Central memory CD4-positive, alpha-beta T cell (primary cell): ENCODE results near the gene TMIGD3.
"Not testable (repeated sequence)": the region's sequence is repeated elsewhere in the genome, so short reads cannot be mapped to it uniquely, and the experiment has no call there.

ENCODE experiments used
- DNase-seq: peaks from one replicate; pipeline ENCODE4 v3.0.0; 2022
- total RNA-seq, 3 experiments: gene quantifications; one replicate each; lab custom pipeline; 2026; lab: John Stamatoyannopoulos, UW

TMIGD3 gene
- 0 reads per million in 3 experiments for total RNA-seq

DNA sequence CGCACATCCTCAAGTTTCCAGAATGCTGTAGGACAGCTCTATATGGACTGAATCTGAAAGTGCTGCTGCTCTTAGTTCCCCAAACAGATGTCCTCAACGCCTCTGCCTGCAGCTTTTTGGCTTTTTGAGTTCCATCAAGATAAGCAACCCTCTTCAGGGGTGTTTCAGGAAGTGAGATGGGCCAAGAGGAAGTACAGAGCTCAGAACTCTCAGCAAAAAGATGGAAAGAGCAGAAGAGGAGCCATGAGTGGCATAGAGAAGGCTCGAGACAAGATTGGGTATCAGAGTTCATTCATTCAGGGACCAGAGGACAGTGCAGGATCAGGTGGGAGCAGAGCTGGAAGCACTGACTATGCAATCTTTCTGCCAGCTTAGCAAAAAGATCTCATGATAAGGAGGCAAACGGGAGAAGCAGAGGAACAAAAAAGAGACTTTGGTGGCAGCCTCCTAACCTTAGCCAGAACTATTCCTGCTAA is at the start of gene TMIGD3, which contains the start of gene ADORA3:
Gene TMIGD3 (minus strand): TSS at position 49 of the 476 bp plus-strand sequence. CDS start 279 bp downstream, outside the sequence.
Gene ADORA3 (minus strand): TSS at position 49 of the 476 bp plus-strand sequence. CDS start 279 bp downstream, outside the sequence.
- DNase-seq = no peak

DNA sequence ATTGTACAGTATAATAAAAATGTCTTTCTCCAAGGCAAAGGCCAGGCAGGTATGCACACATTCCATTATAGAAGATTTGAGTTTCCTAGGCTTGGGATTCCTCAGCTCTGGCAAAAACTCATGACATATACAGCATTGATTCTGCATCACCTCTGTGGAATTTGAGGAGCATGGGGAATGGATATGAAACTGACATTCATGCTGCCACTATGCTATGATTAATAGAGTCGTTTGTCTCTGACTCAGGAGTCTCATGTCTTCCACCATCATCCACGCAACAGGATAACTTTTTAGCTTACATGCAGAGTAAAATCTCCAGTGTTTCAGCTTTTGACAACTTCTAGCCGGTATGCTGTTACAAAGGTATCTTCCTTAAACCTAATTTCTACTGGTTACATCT is 49.8 kb upstream of the TMIGD3 start:
- DNase-seq = no peak

DNA sequence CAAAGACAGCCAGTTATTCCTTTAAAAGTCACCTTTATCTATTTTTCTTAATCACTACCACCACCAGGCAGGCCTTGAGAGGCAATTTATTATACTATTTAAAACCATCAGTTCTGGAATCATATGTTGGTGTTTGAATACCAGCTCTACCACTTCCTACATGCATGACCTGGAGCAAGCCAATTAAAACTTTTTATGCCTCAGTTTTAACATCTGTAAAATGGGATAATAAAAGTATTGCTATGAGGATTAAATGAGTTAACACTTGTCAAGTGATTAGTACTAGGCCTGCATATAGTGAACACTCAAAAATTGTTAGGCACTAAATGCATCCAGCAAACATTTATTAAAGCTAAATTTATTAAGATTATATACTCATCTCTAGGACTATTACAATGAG is 49.2 kb upstream of the TMIGD3 start:
- no peak for DNase-seq

DNA sequence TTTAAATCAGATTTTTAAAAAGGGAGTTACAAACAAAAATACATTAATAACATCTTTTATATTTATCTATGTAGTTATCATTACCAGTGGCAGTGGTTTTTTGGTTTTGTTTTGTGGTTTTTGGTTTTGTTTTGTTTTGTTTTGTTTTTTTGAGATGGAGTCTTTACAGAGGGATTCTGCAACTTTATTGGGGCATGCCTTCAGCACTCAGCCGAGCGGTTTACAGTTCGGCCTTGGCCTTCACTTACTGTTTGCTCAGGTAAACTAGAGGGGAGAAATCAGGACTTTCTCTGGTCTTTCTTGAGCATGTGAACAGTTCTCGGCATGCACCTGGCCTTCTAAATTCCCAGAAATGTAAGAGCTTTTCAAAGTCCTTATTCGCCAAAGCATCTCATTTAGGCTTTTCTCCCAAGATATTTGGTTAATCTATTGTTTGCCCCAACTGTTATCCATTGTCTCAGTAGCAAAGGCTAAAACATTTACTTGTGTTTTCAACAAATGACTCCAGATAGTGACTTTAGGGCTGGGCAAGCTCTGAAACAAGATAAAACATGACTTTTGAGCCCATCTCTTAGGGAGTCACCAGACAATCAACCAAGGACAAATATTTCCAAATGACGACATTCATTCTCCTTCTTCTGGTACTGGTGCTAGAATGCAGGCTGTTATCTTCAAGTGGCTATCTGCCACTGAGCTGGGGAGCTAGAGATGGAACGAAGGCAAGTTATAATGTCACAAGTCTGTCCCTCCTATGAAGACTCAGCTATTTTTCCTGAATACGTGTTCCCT is 48.4 kb upstream of the TMIGD3 start:
- no peak for DNase-seq

DNA sequence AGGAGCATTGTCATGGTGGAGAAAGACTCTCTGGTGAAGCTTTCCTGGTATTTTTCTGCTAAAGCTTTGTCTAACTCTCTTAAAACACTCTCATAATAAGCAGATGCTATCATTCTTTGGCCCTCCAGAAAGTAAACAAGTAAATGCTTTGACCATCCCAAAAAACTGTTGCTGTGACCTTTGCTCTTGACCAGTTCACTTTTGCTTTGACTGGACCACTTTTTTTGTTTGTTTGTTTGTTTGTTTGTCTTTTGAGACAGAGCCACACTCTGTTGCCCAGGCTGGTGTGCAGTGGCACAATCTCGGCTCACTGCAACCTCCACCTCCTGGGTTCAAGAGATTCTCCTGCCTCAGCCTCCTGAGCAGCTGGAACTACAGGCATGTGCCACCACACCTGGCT is 44.4 kb upstream of the TMIGD3 start:
- not testable (repeated sequence) for DNase-seq

DNA sequence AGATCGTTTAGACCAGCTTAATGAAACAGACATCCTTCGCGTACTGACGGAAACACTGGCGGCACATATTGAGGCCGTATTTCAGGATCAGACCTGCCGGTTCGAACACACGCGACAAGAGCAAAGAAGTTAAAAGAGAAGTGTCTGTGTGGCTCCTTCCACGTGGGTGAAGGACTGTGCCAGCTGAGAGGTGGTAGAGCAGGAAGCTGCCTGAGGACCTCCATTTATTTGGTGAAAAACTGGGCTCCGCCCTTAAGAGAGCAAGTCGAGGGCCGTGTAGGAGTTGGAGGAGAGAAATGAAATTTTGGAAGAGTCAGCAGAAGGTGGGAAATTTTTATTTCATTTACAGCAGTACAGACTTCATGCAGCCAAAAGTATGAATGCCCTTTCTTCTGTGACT is 38.8 kb upstream of the TMIGD3 start:
- DNase-seq = no peak

DNA sequence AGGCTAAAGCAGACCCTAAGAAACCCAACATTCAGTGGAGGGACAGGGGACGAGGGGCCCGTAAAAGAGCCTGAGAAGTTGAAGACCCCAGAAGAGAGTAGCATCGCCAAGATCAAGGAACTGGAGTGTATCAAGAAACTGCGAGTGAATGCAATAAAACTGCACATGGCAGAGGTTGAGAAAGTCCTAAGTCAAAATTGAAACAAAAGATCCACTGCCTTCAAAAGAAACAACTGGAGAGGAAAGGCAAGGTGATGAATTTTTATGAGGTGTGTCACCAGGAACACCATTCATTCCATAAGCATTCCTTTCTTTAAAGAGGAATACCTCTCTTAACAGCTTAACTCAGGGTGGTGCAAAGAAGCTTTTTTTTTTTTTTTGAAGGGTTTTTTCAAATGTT is 38.3 kb upstream of the TMIGD3 start:
- no peak for DNase-seq

DNA sequence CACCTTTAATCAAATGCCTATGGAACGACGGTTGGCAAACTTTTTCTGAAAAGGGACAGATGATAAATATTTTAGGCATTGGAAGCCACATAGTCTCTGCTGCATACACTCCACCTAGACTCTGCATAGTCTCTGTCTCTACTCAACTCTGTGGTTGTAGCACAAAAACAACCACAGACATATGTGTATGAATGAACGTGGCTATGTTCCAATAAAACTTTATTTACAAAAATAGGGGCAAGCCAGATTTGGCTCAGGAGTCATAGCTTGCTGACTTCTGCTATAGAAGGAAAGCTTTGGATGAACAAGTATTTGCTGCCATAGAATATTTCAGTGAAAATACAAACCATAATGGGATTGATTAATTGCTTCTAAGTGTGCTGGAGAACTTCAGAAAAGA is 37.5 kb upstream of the TMIGD3 start:
- DNase-seq = no peak

DNA sequence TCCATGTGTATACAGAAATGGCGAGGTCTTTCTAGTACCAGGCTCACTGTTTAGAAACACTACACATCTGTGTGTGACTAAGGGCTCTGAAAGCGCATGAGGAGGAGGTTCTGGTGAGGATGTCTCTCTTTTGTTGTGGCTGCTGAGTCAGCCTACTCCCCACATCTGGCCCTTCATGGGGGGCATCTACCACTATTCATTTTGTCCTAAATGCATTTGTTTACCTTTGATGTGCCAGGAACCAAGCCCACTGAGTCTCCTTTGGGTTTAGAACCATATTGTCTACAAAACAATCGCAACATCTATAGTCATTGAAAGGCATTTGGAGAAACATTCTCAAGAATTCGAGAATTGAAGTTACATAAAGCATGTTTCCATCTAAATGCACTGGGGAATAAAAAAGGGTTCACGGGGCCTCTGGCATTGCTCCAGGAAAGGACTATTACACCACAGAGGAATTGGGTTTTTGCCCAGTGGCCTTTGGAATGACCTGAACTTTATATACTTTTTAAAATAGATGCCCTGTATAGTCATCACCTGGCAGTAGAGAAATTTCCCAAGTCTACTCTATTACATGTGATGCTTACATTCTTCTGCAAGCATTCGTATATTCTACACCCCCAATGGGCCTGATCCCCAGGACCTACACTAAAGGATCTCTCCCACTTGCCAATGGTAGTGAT is 35.1 kb upstream of the TMIGD3 start:
- DNase-seq = no peak

DNA sequence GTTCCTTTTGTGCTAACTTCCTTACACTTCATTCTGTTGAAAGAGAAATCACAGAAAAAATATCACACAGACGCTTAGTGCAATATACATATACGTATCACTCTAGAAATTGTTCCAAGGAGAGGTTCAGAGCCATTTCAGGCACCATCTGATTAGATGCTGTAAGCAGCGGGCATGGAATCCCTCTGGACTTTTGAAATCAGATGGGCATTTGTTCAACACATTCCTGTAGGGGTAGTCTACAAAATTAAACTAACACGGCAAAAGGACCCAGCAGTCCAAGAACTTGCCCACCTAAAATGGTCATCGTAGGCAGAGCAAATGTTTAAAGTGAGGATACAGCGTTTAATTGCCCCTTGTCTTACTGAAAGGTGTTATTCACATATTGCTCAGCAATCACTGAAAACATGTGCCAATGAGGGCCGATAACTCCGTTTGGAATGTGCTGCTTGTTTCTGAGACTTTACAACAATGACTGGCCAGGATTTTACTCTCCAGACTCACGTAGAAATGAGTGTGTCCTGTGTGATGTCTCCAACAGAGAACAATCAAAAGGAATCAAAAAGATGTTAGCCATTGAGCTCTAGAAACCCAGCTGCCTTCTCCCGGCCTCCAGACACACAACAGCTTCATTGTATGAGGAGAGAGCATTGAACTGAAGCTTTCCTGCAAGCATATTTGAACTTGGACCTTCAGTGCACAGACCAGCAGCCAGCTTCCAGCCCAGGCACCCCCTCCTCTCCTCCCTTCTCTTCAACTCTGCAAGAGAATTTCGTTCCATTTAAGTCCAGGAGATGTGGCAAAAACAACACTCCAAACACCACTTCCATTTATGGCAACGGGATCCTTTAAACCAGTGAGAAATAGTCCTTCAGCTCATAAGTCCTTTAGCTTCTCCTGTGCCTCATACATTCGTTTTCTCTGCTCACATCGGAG is 32.1 kb upstream of the TMIGD3 start:
- DNase-seq = no peak

DNA sequence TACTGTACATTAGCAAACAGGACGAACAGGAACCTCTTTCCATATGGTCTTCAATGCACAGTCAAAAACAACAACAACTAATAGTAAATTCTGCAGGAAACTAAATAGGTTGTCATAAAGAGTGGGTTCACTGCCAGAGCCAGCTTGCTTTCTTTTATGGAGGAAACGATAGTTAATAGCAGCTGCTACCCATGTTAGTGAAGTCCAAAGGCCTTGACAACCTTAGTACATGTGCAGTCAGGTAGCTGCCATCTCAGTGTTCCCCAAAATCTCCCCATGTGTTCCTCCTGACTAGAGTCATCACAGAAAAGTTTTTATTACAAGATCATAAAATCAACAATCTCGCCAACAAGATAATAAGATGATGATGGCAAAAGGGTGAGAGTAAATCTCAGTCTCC is 16.6 kb upstream of the TMIGD3 start:
- DNase-seq = no peak

DNA sequence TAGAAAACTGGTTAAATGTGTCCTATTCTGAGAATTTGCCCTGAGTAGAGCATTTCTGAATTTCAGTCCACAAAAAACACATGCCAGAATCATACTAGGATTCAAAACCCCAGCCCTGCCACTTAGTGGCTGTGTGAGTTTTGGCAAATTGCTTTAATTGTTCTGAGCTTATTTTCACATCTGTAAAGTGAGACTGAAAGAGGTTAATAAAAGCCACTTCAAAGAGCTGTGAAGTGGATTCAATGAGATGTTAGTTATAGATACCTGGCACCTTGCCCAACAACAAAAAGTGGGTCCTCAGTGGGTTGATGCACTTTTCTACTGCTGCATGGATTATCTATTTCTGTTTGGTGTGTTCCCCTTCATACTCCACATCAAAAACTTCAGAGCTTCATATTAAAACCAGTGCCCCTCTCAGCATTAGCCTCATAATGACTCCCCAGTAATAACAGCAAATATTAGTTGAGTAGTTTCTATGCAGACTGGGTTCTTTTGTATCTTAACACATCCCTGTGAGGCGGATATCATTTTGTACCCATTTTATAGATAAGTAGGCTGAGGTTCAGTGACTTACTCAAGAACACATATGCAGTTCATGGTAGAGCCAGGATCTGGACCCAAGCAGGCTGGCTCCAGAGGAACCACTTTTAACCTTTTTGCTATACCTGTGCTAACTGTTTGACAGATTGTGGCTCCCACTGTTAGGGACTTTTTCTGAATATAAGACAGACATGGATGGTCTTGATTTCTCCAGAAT is 14.2 kb upstream of the TMIGD3 start:
- peak; percentile 57 for DNase-seq

DNA sequence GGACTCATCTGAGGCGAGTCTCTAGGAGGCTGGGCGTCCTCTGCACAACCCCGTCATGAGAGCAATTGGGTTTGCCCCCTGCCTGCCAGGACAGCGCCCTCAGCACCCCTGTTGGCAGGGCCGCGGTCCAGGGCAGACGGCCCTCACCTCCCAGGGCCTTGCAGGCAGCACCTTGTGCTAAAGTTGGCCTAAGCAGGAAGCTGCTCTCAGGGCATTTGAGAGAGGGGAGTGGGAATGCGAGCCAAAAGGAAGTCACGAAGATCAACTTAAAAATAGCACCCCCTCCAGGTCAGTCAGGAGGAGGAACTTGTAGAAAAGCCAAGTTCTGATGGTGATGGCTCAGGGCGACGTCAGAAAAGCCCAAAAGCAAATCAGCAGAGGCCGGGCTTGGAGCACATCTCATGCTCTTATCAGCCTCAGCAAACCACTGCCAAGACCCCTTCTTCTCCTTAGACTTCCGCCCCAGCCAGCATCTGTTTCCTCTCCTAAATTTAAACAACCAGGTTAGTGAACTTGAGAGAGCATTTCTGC is 12.6 kb upstream of the TMIGD3 start:
- peak; percentile 42 for DNase-seq

DNA sequence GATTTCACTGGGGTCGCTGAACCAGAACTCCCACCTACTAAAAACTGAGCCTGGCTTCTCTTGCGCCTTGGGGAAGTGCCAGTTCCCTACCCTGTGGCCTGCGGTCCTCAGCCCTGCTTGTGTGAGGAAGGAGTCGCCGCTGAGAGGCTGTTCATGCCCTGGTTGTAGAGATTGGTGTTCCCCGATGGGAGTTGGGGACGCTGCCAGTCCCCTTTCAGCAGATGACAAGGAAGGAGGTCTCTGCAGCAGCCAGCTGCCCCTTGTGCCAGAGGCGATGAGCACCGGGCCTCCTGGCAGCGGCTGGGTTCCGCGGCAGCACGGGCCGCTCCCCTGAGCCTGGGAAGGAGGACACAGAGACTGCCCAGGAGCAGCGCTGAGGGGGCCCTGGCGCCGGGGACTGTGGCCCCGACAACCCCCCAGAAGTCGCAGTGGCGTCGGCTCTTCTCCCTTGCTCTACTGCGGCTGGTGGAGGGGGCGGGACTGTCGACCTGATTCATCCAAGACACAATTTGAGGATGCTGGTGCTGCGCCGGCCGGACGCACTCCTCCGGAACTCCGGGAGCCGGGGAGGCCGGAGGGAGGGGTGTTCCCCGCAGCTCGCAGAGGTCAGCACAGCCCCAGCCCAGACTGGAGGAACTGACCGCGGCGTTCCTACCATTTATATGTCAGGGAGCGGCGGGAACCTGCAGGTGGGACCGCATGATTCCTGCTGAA is 12.0 kb upstream of the TMIGD3 start:
- DNase-seq = no peak

DNA sequence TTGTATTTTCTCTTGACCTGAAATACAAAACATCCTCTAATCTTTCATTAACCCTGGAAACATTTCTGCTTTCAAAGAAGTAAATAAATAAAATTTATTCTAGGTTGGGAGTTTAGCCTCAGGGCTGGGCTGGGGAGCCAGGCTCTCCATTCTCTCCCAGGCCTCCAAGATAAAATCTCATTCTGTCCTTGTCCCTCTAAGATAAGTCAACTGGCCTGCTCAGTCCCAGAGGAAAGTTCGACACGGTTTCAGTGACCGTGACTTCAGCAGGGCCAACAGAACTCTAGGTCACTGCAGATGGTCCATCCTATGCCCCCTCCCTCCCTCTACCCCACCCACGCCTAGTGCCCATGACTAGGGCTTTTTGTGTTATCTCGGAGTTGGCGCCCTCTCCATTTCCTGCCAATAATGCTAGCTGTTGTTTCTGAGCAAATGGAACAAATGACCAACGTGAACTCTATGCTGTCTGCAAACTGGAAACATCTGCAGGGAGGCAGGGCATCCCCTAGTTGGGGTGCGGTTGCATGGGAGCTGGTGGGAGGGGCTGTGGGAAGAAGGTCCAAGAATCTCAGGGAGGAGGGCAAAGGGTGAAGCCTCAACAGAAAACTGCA is 10.1 kb upstream of the TMIGD3 start:
- no peak for DNase-seq

DNA sequence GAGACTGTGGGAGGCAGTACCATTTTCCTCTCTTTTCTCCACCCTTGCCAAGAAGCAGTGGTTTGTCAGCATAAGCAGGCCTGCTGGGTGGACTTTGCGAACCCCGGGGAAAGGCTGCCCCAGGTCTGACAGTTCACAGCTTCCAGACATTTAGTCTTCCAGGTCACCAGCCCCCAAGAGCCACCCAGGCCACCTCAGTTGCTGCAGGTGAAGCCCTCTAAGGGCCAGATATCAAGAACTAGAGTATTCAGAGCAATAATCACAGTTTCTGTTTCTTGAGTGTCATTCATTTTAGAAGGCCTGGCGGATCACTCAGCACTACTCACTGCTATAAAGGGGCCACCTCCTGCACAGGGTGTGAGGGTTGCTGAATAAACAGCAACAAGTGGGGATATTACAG is 9.5 kb upstream of the TMIGD3 start:
- no peak for DNase-seq

DNA sequence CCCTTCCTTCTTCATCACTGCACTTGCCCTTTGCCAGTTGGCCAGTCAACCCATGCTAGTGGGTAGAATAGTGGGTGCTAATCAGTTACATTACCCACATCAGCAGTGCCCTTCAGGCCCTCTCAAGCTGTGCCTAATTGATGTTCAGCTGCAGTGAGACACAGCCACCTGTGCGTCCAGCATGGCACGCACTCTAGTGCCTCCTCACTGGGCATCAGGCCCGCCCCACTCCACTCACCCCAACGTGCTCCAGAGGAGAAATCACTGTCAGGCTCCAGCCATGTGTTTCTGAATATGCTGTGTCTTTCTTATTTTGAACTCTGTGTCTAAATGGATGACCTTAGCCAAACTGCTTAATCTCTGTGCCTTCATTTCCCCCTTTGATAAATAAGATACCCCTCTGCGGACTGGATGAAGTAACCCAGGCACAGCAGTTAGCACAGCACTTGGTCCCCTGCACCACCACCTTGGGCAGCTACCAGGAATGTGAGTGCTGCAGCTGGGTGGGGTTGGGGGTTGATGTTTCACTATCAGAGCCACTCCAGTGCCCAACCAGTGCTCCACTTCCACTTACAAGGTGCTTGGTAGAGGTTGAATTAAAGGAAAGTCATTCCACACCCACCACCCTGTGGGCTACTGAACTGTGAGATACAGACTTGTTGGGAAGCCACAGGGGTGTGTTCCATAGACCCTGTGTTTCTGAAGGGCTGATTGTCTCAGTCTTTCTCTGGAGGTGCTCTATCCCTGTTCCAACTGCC is 8.9 kb upstream of the TMIGD3 start:
- DNase-seq = no peak

DNA sequence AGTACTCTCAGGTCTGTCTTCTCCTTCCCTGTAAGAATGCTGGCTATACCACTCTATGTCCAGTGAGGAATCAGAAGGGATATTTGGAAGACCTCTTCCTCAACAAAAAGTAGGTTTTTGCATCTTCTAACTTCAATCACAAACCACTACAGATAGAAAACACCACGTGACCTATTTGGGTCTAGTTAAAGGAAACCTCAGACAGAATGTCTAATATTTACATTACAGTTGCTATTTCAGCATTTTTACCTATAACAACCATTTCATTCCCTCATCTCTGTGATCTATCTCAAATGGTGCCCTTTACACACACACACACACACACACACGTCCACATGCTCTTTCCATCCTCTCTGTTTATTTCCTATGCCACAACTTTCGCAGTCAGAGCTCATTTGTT is 7.9 kb upstream of the TMIGD3 start:
- DNase-seq = peak; percentile 52

DNA sequence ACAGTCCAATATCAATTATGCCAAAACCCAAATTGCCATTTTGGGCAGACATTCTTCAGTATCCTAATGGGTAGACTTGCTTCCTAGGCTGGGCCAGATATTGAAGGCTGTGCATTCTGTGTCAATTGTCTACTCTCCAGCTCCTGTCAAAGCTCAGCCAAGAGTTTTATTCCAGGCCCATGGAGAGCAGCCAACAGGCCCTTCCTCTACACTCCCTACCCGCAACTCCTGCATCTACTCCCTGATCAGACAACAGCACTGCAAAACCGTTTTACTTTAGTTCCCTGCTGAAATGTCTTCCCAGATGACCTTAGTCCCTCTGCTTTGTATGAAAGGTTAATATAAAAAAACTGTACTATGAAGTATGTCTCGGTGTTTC is 6.6 kb upstream of the TMIGD3 start:
- no peak for DNase-seq
